GM21786 (cell line): Measurements from ENCODE around the gene RBM11.
"Not testable (repeated sequence)": the region's sequence is repeated elsewhere in the genome, so short reads cannot be mapped to it uniquely, and the experiment has no call there.

Experiments
- ATAC-seq: cut with Tn5 transposase; IDR thresholded peaks from one replicate; pipeline ENCODE4 v1.9.1; 2021; ENCODE audit not compliant: unreplicated experiment

Gene RBM11

GRCh38 chr21:14215971-14216641 lies at the start of gene RBM11:
Gene RBM11, plus strand, starts transcription at chr21:14216157. Its CDS starts 30 bp downstream, at chr21:14216187.
- peak; percentile 90 for ATAC-seq

- ATAC-seq, result not testable (repeated sequence)
Measured at GRCh38 chr21:14166463-14167223, 49.3 kb upstream of the RBM11 start.

GRCh38 chr21:14206222-14206621 lies 9.7 kb upstream of the RBM11 start:
- ATAC-seq, result no peak

- ATAC-seq, result no peak
Measured at GRCh38 chr21:14210738-14211137, 5.2 kb upstream of the RBM11 start, which contains the start of gene LIPI. Gene LIPI, minus strand, starts transcription at chr21:14210955. Its CDS starts 110 bp downstream, at chr21:14210845.

- ATAC-seq, result no peak
Measured at GRCh38 chr21:14213164-14213563, 2.8 kb upstream of the RBM11 start.

- ATAC-seq, result no peak
Measured at GRCh38 chr21:14223365-14223764, 7.4 kb downstream of the RBM11 start.

GRCh38 chr21:14229399-14229798 lies 13.4 kb downstream of the RBM11 start:
- no peak for ATAC-seq

GRCh38 chr21:14235101-14235500 lies 19.1 kb downstream of the RBM11 start:
- no peak for ATAC-seq

GRCh38 chr21:14236180-14236579 lies 20.2 kb downstream of the RBM11 start:
- no peak for ATAC-seq

GRCh38 chr21:14239281-14239680 lies 23.3 kb downstream of the RBM11 start:
- no peak for ATAC-seq

GRCh38 chr21:14241297-14241696 lies 25.3 kb downstream of the RBM11 start:
- ATAC-seq, result no peak

- no peak for ATAC-seq
Measured at GRCh38 chr21:14243461-14243860, 27.5 kb downstream of the RBM11 start.

- no peak for ATAC-seq
Measured at GRCh38 chr21:14243874-14244273, 27.9 kb downstream of the RBM11 start.

- no peak for ATAC-seq
Measured at GRCh38 chr21:14244911-14245310, 29.0 kb downstream of the RBM11 start.

GRCh38 chr21:14245711-14246110 lies 29.8 kb downstream of the RBM11 start:
- no peak for ATAC-seq

- no peak for ATAC-seq
Measured at GRCh38 chr21:14251336-14251735, 35.4 kb downstream of the RBM11 start.

GRCh38 chr21:14259747-14260146 lies 43.8 kb downstream of the RBM11 start:
- peak; percentile 62 for ATAC-seq

- ATAC-seq, result no peak
Measured at GRCh38 chr21:14260174-14260764, 44.3 kb downstream of the RBM11 start.

- no peak for ATAC-seq
Measured at GRCh38 chr21:14262039-14262438, 46.1 kb downstream of the RBM11 start.

- ATAC-seq, result no peak
Measured at GRCh38 chr21:14263879-14264278, 47.9 kb downstream of the RBM11 start.

GRCh38 chr21:14265023-14265422 lies 49.1 kb downstream of the RBM11 start:
- no peak for ATAC-seq

GRCh38 chr21:14267076-14267475 lies 51.1 kb downstream of the RBM11 start:
- ATAC-seq, result no peak
